Measurements from ENCODE around the gene RALGPS1. TPM values are rescaled to one million over a fixed set of nuclear protein-coding genes. Genes with fewer than 3 reads are reported as not detected.

The RALGPS1 gene
- total RNA-seq, 1 experiment from 2014 or later: 28.5 TPM

- CTCF ChIA-PET: interaction anchor here (1.0 kb wide), 1 partner anchor 45 kb away, joined by 3 read pairs; no protein-coding TSS in a partner anchor
Measured at GRCh38 chr9:126985870-126986498, 71.4 kb downstream of the RALGPS1 start.

GRCh38 chr9:126986506-126986951, 71.9 kb downstream of the RALGPS1 start:
- no peak for ATAC-seq
- Mint-ChIP-seq H3K27me3 (ENCODE audit: low read depth) (no peaks in the 10 kb centered on the region), H3K4me3 (no peak overlapping the region), H3K4me1 (no peaks in the 10 kb centered on the region), H3K27ac (no peak overlapping the region), H3K36me3 (peaks cover 7% of the 10 kb centered on the region), H3K9me3 (peaks cover 6% of the 10 kb centered on the region)
- TF ChIP-seq PREB (CRISPR knock-in tag; IDR thresholded peaks at IDR 0.05; ENCODE audit: borderline replicate concordance) (no peak), IRF2 (CRISPR knock-in tag; IDR thresholded peaks at IDR 0.05; ENCODE audit: borderline replicate concordance, low read depth) (no peak)
- ChIA-PET CTCF (interaction anchor here (1.0 to 1.1 kb wide), 2 partner anchors 46 to 212 kb away, joined by 3 read pairs; no protein-coding TSS in a partner anchor), POLR2A (no interaction called here)
- no peak for DNase-seq (ENCODE audit: low spot score)

More at GRCh38 chr9:126985870-126986498, 71.4 kb downstream of the RALGPS1 start:
- H3K27me3 Mint-ChIP-seq (ENCODE audit: low read depth): no peaks in the 10 kb centered on the region
- no peak for ATAC-seq
- TF ChIP-seq NR3C1 (CRISPR knock-in tag; conservative IDR thresholded peaks at IDR 0.05; ENCODE audit: low read depth) (no peak), SMAD4 (CRISPR knock-in tag; IDR thresholded peaks at IDR 0.05) (no peak), PRRX2 (CRISPR knock-in tag; IDR thresholded peaks at IDR 0.05) (no peak), SMAD3 (CRISPR knock-in tag; IDR thresholded peaks at IDR 0.05; ENCODE audit: borderline replicate concordance) (no peak), MAX (CRISPR knock-in tag; IDR thresholded peaks at IDR 0.05) (no peak), TCF7 (CRISPR knock-in tag; IDR thresholded peaks at IDR 0.05; ENCODE audit: low read depth) (no peak), KAT7 (CRISPR knock-in tag; IDR thresholded peaks at IDR 0.05; ENCODE audit: borderline replicate concordance) (no peak), HMGXB4 (CRISPR knock-in tag; IDR thresholded peaks at IDR 0.05) (no peak)
- H3K36me3 Mint-ChIP-seq: peaks cover 6% of the 10 kb centered on the region; the same call in 1 of the 2 replicates
- H3K9me3 Mint-ChIP-seq: peaks cover 6% of the 10 kb centered on the region
- no peak overlapping the region for H3K4me3 Mint-ChIP-seq
- no peaks in the 10 kb centered on the region for H3K4me1 Mint-ChIP-seq
- H3K27ac Mint-ChIP-seq: no peak overlapping the region
- DNase-seq (ENCODE audit: low spot score): no peak
- POLR2A ChIA-PET: no interaction called here

- no peak for ATAC-seq
- no peak for DNase-seq (ENCODE audit: low spot score)
- Mint-ChIP-seq H3K4me3 (no peak overlapping the region), H3K4me1 (no peaks in the 10 kb centered on the region), H3K36me3 (peaks cover 23% of the 10 kb centered on the region), H3K9me3 (peaks cover 24% of the 10 kb centered on the region), H3K27ac (no peak overlapping the region), H3K27me3 (ENCODE audit: low read depth) (0 out of 2 replicates have a peak, but pooled peaks cover 6% of the 10 kb centered on the region)
- ChIA-PET CTCF (no interaction called here), POLR2A (no interaction called here)
- peak; percentile 84; the same call in 1 of the 2 replicates for TF ChIP-seq ZNF121 (CRISPR knock-in tag; IDR thresholded peaks at IDR 0.05)
- no peak for TF ChIP-seq TEAD1 (CRISPR knock-in tag; IDR thresholded peaks at IDR 0.05)
Measured at GRCh38 chr9:126988857-126989256, 74.3 kb downstream of the RALGPS1 start.

- TF ChIP-seq ESRRA (CRISPR knock-in tag; IDR thresholded peaks at IDR 0.05; ENCODE audit: borderline replicate concordance): no peak
- no peak for TF ChIP-seq TEAD4 (CRISPR knock-in tag; IDR thresholded peaks at IDR 0.05)
- no peak for TF ChIP-seq NR1H2 (CRISPR knock-in tag; IDR thresholded peaks at IDR 0.05)
- TF ChIP-seq CDX4 (CRISPR knock-in tag; IDR thresholded peaks at IDR 0.05; ENCODE audit: borderline replicate concordance): no peak
- no peak for TF ChIP-seq ZNF232 (CRISPR knock-in tag; IDR thresholded peaks at IDR 0.05)
- TF ChIP-seq IRF1 (CRISPR knock-in tag; IDR thresholded peaks at IDR 0.05): no peak
- Mint-ChIP-seq H3K4me3 (no peak overlapping the region), H3K27me3 (ENCODE audit: low read depth) (0 out of 2 replicates have a peak, but pooled peaks cover 7% of the 10 kb centered on the region), H3K27ac (no peak overlapping the region), H3K9me3 (peaks cover 28% of the 10 kb centered on the region), H3K36me3 (peaks cover 27% of the 10 kb centered on the region), H3K4me1 (no peaks in the 10 kb centered on the region)
- ChIA-PET POLR2A (no interaction called here), CTCF (no interaction called here)
- DNase-seq (ENCODE audit: low spot score) (peak; percentile 23), ATAC-seq (peak; percentile 80)
Measured at GRCh38 chr9:126989847-126990842, 75.6 kb downstream of the RALGPS1 start.
